Upper lobe of left lung (tissue), 4 donors: Measurements from ENCODE around the gene ASPRV1.

Experiments
- POLR2A ChIP-seq, 4 donors: fragments of 450-650 bp; IDR thresholded peaks; one replicate each; pipeline ENCODE4 v1.5.1; 2016 to 2017; ENCODE audit warnings: antibody characterized with exemption in 4 of 4, mild to moderate bottlenecking in 2 of 4
- POLR2AphosphoS5 ChIP-seq, 2 donors: sonication (generic); formaldehyde crosslinking; IDR thresholded peaks; one replicate each; pipeline ENCODE4 v1.5.1; 2017; ENCODE audit warnings: antibody characterized with exemption in 2 of 2
- TF ChIP-seq, protein P1 (sequence below), 6 experiments: fragments of 450-650 bp in 4 of 6; fragments of 200-600 bp in 2 of 6; sonication (generic) in 2 of 6; IDR thresholded peaks; one replicate each; pipeline ENCODE4 v1.5.1; 2016 to 2019; ENCODE audit warnings: antibody characterized with exemption in 6 of 6

DNA sequence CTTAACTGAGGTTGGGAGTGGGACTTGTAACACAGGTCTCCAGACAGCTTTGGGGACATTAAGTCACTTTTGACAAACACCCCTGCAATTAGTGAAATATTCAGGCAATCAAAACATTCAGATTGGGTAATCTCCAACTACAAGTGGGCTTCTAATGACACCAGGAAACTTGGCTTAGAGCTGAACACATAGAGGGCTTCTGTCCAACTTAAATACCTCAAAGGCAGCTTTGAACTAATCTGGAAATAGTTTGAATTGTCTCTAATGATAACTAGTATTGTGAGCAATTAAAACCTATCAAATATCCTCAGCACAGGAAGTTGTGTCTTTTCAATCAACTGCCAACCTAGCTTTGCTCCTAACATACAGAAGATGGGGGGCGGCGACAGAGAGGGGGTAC is 5.1 kb upstream of the ASPRV1 start:
- TF ChIP-seq, protein P1, sequence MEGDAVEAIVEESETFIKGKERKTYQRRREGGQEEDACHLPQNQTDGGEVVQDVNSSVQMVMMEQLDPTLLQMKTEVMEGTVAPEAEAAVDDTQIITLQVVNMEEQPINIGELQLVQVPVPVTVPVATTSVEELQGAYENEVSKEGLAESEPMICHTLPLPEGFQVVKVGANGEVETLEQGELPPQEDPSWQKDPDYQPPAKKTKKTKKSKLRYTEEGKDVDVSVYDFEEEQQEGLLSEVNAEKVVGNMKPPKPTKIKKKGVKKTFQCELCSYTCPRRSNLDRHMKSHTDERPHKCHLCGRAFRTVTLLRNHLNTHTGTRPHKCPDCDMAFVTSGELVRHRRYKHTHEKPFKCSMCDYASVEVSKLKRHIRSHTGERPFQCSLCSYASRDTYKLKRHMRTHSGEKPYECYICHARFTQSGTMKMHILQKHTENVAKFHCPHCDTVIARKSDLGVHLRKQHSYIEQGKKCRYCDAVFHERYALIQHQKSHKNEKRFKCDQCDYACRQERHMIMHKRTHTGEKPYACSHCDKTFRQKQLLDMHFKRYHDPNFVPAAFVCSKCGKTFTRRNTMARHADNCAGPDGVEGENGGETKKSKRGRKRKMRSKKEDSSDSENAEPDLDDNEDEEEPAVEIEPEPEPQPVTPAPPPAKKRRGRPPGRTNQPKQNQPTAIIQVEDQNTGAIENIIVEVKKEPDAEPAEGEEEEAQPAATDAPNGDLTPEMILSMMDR (IDR thresholded peaks at IDR 0.05) = no peak
- no peak for TF ChIP-seq POLR2A (IDR thresholded peaks at IDR 0.05)
- no peak for TF ChIP-seq POLR2AphosphoS5 (IDR thresholded peaks at IDR 0.05)
